ENCODE measurements around the gene COL20A1. TPM values are rescaled to one million over a fixed set of nuclear protein-coding genes. Genes with fewer than 3 reads are reported as not detected.

COL20A1 gene
- total and polyA plus RNA-seq, 2 of the 13 experiments (the other 11 are each of a cell fraction or from before 2014, with no cell fraction given): not detected

DNA sequence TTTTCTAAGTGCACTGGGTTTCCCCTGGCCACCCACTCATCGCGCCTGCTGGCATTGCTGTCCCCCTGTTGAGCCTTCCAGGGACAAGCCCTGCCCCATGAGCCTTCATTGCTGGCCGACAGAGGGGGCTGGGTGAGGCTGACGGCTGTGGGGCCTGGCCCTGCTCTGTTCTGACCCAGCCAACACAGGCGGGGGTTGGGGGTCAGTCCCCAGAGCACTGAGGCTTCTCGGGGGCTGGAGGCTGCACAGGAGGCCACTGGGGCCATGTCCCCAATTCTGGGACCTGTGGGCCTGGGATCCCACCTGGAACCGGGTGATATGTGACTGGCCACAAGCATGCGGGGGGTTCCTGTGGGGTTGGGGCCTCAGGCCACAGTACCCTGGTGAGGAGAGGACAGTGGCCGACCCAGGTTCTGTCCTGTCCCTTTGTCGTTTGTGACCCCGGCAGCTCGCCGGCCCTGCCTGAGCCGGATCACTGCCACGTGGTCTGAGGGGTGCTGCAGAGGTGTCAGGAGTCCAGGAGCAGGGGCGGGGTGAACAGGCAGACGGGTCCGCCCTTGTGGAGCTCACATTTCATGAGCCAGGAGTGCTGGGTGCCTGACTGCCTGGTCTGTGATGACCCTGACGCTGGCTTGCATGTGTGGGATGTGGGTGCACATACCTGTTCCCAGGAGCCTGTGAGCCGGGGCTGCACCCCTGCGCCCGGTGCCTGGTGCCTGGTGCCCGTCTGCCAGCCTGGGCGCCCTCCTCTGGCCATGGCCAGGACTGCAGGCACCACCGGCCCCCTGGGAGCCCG lies 2.1 kb upstream of the COL20A1 start (continued):
- TF ChIP-seq, protein P1, sequence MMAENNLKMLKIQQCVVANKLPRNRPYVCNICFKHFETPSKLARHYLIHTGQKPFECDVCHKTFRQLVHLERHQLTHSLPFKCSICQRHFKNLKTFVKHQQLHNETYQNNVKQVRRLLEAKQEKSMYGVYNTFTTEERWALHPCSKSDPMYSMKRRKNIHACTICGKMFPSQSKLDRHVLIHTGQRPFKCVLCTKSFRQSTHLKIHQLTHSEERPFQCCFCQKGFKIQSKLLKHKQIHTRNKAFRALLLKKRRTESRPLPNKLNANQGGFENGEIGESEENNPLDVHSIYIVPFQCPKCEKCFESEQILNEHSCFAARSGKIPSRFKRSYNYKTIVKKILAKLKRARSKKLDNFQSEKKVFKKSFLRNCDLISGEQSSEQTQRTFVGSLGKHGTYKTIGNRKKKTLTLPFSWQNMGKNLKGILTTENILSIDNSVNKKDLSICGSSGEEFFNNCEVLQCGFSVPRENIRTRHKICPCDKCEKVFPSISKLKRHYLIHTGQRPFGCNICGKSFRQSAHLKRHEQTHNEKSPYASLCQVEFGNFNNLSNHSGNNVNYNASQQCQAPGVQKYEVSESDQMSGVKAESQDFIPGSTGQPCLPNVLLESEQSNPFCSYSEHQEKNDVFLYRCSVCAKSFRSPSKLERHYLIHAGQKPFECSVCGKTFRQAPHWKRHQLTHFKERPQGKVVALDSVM (CRISPR knock-in tag; IDR thresholded peaks at IDR 0.05): no peak
- TF ChIP-seq KMT2B (CRISPR knock-in tag; IDR thresholded peaks at IDR 0.05): no peak
- TF ChIP-seq, protein P2, sequence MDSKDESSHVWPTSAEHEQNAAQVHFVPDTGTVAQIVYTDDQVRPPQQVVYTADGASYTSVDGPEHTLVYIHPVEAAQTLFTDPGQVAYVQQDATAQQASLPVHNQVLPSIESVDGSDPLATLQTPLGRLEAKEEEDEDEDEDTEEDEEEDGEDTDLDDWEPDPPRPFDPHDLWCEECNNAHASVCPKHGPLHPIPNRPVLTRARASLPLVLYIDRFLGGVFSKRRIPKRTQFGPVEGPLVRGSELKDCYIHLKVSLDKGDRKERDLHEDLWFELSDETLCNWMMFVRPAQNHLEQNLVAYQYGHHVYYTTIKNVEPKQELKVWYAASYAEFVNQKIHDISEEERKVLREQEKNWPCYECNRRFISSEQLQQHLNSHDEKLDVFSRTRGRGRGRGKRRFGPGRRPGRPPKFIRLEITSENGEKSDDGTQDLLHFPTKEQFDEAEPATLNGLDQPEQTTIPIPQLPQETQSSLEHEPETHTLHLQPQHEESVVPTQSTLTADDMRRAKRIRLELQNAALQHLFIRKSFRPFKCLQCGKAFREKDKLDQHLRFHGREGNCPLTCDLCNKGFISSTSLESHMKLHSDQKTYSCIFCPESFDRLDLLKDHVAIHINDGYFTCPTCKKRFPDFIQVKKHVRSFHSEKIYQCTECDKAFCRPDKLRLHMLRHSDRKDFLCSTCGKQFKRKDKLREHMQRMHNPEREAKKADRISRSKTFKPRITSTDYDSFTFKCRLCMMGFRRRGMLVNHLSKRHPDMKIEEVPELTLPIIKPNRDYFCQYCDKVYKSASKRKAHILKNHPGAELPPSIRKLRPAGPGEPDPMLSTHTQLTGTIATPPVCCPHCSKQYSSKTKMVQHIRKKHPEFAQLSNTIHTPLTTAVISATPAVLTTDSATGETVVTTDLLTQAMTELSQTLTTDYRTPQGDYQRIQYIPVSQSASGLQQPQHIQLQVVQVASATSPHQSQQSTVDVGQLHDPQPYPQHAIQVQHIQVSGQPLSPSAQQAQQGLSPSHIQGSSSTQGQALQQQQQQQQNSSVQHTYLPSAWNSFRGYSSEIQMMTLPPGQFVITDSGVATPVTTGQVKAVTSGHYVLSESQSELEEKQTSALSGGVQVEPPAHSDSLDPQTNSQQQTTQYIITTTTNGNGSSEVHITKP (CRISPR knock-in tag; IDR thresholded peaks at IDR 0.05; ENCODE audit: low read depth): peak; percentile 68
- no peak for TF ChIP-seq HHEX (CRISPR knock-in tag; IDR thresholded peaks at IDR 0.05)
- peak; percentile 62; the same call in 1 of the 2 replicates for TF ChIP-seq ZNF773 (CRISPR knock-in tag; IDR thresholded peaks at IDR 0.05; ENCODE audit: borderline replicate concordance)
- TF ChIP-seq, protein P3, sequence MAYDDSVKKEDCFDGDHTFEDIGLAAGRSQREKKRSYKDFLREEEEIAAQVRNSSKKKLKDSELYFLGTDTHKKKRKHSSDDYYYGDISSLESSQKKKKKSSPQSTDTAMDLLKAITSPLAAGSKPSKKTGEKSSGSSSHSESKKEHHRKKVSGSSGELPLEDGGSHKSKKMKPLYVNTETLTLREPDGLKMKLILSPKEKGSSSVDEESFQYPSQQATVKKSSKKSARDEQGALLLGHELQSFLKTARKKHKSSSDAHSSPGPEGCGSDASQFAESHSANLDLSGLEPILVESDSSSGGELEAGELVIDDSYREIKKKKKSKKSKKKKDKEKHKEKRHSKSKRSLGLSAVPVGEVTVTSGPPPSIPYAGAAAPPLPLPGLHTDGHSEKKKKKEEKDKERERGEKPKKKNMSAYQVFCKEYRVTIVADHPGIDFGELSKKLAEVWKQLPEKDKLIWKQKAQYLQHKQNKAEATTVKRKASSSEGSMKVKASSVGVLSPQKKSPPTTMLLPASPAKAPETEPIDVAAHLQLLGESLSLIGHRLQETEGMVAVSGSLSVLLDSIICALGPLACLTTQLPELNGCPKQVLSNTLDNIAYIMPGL (CRISPR knock-in tag; IDR thresholded peaks at IDR 0.05; ENCODE audit: borderline replicate concordance in 1 of 2, low read depth in 1 of 2): 0 out of 4 replicates have a peak, but pooled peaks of 1 of the 2 experiments have one; percentile 24
- no peak for TF ChIP-seq TAF15 (IDR thresholded peaks at IDR 0.05; ENCODE audit: low read depth, low read length, poor library complexity, severe bottlenecking)
- no peak for TF ChIP-seq KDM4B (CRISPR knock-in tag; IDR thresholded peaks at IDR 0.05)
- no peak for TF ChIP-seq ZKSCAN8 (CRISPR knock-in tag; IDR thresholded peaks at IDR 0.05; ENCODE audit: borderline replicate concordance)
- no peak for TF ChIP-seq ZBTB42 (CRISPR knock-in tag; IDR thresholded peaks at IDR 0.05)
- no peak for TF ChIP-seq KAT7 (CRISPR knock-in tag; IDR thresholded peaks at IDR 0.05; ENCODE audit: borderline replicate concordance)
- no peak for TF ChIP-seq PHF21A (CRISPR knock-in tag; IDR thresholded peaks at IDR 0.05)
- no peak for TF ChIP-seq NAIF1 (CRISPR knock-in tag; IDR thresholded peaks at IDR 0.05; ENCODE audit: borderline replicate concordance)
- TF ChIP-seq, protein P4, sequence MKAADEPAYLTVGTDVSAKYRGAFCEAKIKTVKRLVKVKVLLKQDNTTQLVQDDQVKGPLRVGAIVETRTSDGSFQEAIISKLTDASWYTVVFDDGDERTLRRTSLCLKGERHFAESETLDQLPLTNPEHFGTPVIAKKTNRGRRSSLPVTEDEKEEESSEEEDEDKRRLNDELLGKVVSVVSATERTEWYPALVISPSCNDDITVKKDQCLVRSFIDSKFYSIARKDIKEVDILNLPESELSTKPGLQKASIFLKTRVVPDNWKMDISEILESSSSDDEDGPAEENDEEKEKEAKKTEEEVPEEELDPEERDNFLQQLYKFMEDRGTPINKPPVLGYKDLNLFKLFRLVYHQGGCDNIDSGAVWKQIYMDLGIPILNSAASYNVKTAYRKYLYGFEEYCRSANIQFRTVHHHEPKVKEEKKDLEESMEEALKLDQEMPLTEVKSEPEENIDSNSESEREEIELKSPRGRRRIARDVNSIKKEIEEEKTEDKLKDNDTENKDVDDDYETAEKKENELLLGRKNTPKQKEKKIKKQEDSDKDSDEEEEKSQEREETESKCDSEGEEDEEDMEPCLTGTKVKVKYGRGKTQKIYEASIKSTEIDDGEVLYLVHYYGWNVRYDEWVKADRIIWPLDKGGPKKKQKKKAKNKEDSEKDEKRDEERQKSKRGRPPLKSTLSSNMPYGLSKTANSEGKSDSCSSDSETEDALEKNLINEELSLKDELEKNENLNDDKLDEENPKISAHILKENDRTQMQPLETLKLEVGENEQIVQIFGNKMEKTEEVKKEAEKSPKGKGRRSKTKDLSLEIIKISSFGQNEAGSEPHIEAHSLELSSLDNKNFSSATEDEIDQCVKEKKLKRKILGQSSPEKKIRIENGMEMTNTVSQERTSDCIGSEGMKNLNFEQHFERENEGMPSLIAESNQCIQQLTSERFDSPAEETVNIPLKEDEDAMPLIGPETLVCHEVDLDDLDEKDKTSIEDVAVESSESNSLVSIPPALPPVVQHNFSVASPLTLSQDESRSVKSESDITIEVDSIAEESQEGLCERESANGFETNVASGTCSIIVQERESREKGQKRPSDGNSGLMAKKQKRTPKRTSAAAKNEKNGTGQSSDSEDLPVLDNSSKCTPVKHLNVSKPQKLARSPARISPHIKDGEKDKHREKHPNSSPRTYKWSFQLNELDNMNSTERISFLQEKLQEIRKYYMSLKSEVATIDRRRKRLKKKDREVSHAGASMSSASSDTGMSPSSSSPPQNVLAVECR (CRISPR knock-in tag; IDR thresholded peaks at IDR 0.05; ENCODE audit: borderline replicate concordance): peak; percentile 32; the same call in 1 of the 2 replicates
- no peak for TF ChIP-seq NPAS2 (CRISPR knock-in tag; IDR thresholded peaks at IDR 0.05; ENCODE audit: borderline replicate concordance)
- no peak for TF ChIP-seq SKI (IDR thresholded peaks at IDR 0.05; ENCODE audit: partially characterized antibody)
